Left ventricle myocardium inferior (tissue), 1 donor: ENCODE results near the gene RFTN1. TPM values are rescaled to one million over a fixed set of nuclear protein-coding genes. Genes with fewer than 3 reads are reported as not detected.

Experiments
- DNase-seq: peaks from one replicate; pipeline ENCODE4 v3.0.0-alpha.2; 2020
- H3K27ac ChIP-seq: fragments of 200-600 bp; replicated peaks from 2 replicates; pipeline ENCODE4 v1.8.0; 2021
- H3K27me3 ChIP-seq: fragments of 200-600 bp; 2 replicates; pipeline ENCODE4 v1.8.0; 2021; ENCODE audit warnings: low read depth
- H3K36me3 ChIP-seq: fragments of 200-600 bp; 2 replicates; pipeline ENCODE4 v1.8.0; 2021
- H3K4me1 ChIP-seq: fragments of 200-600 bp; 2 replicates; pipeline ENCODE4 v1.8.0; 2021
- H3K4me3 ChIP-seq: fragments of 200-600 bp; 2 replicates; pipeline ENCODE4 v1.8.0; 2021; ENCODE audit warnings: mild to moderate bottlenecking, moderate library complexity
- H3K9me3 ChIP-seq: fragments of 200-600 bp; replicated peaks from 2 replicates; pipeline ENCODE4 v1.8.0; 2021
- CTCF ChIP-seq: fragments of 200-600 bp; IDR thresholded peaks from 2 replicates; pipeline ENCODE4 v1.8.0; 2021; ENCODE audit warnings: antibody characterized with exemption, mild to moderate bottlenecking, borderline replicate concordance
- intact Hi-C: fragments of 100-400 bp; cut with micrococcal nuclease; formaldehyde crosslinking; loops from one replicate; pipeline ENCODE4 v1.11.0; 2022
- total RNA-seq: library from RNA; stranded (reverse); fragmentation: NEBNext Ultra II Directional; extraction: Animal tissue kit (Norgen Biotek cat#: 25700); gene quantifications from one replicate; pipeline ENCODE4 v1.2.1, GENCODE V29; 2021
- donor health status: DM: no; HTN: yes; CAD: no; lungs with severe emphysema.

Gene RFTN1
- total RNA-seq, 1 donor from 2014 or later: 22.9 TPM

GRCh38 chr3:16516695-16517481, 3.4 kb upstream of the RFTN1 start:
- Histone ChIP-seq H3K27me3 (no peaks in the 10 kb centered on the region), H3K27ac (peak overlapping the region; percentile 78), H3K4me3 (peak overlapping the region; percentile 8), H3K9me3 (no peaks in the 10 kb centered on the region), H3K36me3 (no peaks in the 10 kb centered on the region), H3K4me1 (peaks cover 66% of the 10 kb centered on the region)
- intact Hi-C loops: loop anchor here (5.0 to 10.0 kb wide), 2 partner anchors 142 to 225 kb away; no protein-coding TSS in a partner anchor
- TF ChIP-seq CTCF: peak; percentile 72
- DNase-seq: peak; percentile 41

GRCh38 chr3:16515885-16516420, 2.5 kb upstream of the RFTN1 start:
- no peaks in the 10 kb centered on the region for H3K9me3 ChIP-seq
- no peaks in the 10 kb centered on the region for H3K27me3 ChIP-seq
- H3K4me3 ChIP-seq: peak overlapping the region; percentile 8
- TF ChIP-seq CTCF: no peak
- H3K27ac ChIP-seq: peak overlapping the region; percentile 78
- DNase-seq: no peak
- intact Hi-C loops: loop anchor here (5.0 to 10.0 kb wide), 2 partner anchors 141 to 224 kb away; no protein-coding TSS in a partner anchor
- H3K36me3 ChIP-seq: no peaks in the 10 kb centered on the region
- peaks cover 71% of the 10 kb centered on the region for H3K4me1 ChIP-seq

- no peaks in the 10 kb centered on the region for H3K27me3 ChIP-seq
- H3K9me3 ChIP-seq: no peaks in the 10 kb centered on the region
- H3K4me3 ChIP-seq: peak overlapping the region; percentile 82
- peaks cover 82% of the 10 kb centered on the region for H3K4me1 ChIP-seq
- TF ChIP-seq CTCF: no peak
- DNase-seq: no peak
- intact Hi-C loops: loop anchor here (5.0 to 10.0 kb wide), 2 partner anchors 140 to 223 kb away; no protein-coding TSS in a partner anchor
- peak overlapping the region; percentile 91 for H3K27ac ChIP-seq
- H3K36me3 ChIP-seq: no peaks in the 10 kb centered on the region
Observed at GRCh38 chr3:16514755-16515353, 1.4 kb upstream of the RFTN1 start.

GRCh38 chr3:16514021-16514700, 662 bp upstream of the RFTN1 start:
- H3K27me3 ChIP-seq: no peaks in the 10 kb centered on the region
- TF ChIP-seq CTCF: no peak
- peak overlapping the region; percentile 82 for H3K4me3 ChIP-seq
- intact Hi-C loops: loop anchor here (10.0 kb wide), 1 partner anchor 139 kb away; no protein-coding TSS in a partner anchor
- no peaks in the 10 kb centered on the region for H3K9me3 ChIP-seq
- no peak for DNase-seq
- H3K4me1 ChIP-seq: peaks cover 88% of the 10 kb centered on the region
- no peaks in the 10 kb centered on the region for H3K36me3 ChIP-seq
- peak overlapping the region; percentile 91 for H3K27ac ChIP-seq

GRCh38 chr3:16512435-16513140, 911 bp downstream of the RFTN1 start:
- peak; percentile 67 for DNase-seq
- intact Hi-C loops: loop anchor here (10.0 kb wide), 1 partner anchor 138 kb away; no protein-coding TSS in a partner anchor
- Histone ChIP-seq H3K9me3 (no peaks in the 10 kb centered on the region), H3K36me3 (no peaks in the 10 kb centered on the region), H3K4me3 (peak overlapping the region; percentile 82), H3K27ac (peak overlapping the region; percentile 91), H3K27me3 (no peaks in the 10 kb centered on the region), H3K4me1 (peaks cover 96% of the 10 kb centered on the region)
- no peak for TF ChIP-seq CTCF
